H1 (cell line): ENCODE results near the gene GPRC6A. TPM values are rescaled to one million over a fixed set of nuclear protein-coding genes. Genes with fewer than 3 reads are reported as not detected.

Experiments
- CTCF ChIA-PET: fragments of 300-600 bp; sonication (Branson Sonifier 250); formaldehyde crosslinking; loops from one replicate; lab custom pipeline; 2021; ENCODE audit not compliant: partially characterized antibody; lab: Charles Lee
- POLR2A ChIA-PET: fragments of 300-600 bp; sonication (Branson Sonifier 250); formaldehyde crosslinking; loops from one replicate; lab custom pipeline; 2021; ENCODE audit warnings: inconsistent platforms; ENCODE audit not compliant: partially characterized antibody; lab: Charles Lee
- DNase-seq, 2 experiments: peaks; one replicate each; pipeline versions ENCODE4 v3.0.0 to v3.0.0-alpha.2; 2010 to 2022; ENCODE audit warnings: low spot score in 2 of 2, low read depth in 1 of 2, mixed read lengths in 1 of 2
- FAIRE-seq: peaks from 2 replicates; lab custom pipeline; 2011; peaks lifted over from hg19 to GRCh38; lab: Jason Lieb, UNC
- H2AFZ ChIP-seq: 2 replicates; pipeline ENCODE4 v1.8.1; 2012; ENCODE audit warnings: low read length, inconsistent platforms
- H2AK5ac ChIP-seq: 2 replicates; pipeline ENCODE4 v1.6.1; 2013; ENCODE audit warnings: low read depth, low read length
- H2BK120ac ChIP-seq: replicated peaks from 2 replicates; pipeline ENCODE3; 2013; ENCODE audit warnings: low read depth, low read length, inconsistent platforms
- H2BK12ac ChIP-seq: 2 replicates; pipeline ENCODE4 v1.6.1; 2013; ENCODE audit warnings: low read depth, low read length
- H2BK15ac ChIP-seq: 2 replicates; pipeline ENCODE4 v1.6.1; 2013; ENCODE audit warnings: low read length
- H2BK20ac ChIP-seq: 2 replicates; pipeline ENCODE4 v1.6.1; 2013; ENCODE audit warnings: low read length
- H2BK5ac ChIP-seq: 2 replicates; pipeline ENCODE4 v1.6.1; 2013; ENCODE audit warnings: low read depth, low read length
- H3K14ac ChIP-seq: 2 replicates; pipeline ENCODE4 v1.6.1; 2013; ENCODE audit warnings: inconsistent platforms; ENCODE audit not compliant: insufficient read length
- H3K18ac ChIP-seq: 2 replicates; pipeline ENCODE4 v1.6.1; 2013; ENCODE audit warnings: low read length; ENCODE audit errors: extremely low read depth
- H3K23ac ChIP-seq: 2 replicates; pipeline ENCODE4 v1.6.1; 2013; ENCODE audit warnings: inconsistent platforms; ENCODE audit not compliant: insufficient read length
- H3K23me2 ChIP-seq: 2 replicates; pipeline ENCODE4 v1.6.1; 2013; ENCODE audit warnings: low read depth, low read length
- H3K27ac ChIP-seq: 2 replicates; pipeline ENCODE4 v1.6.1; 2011; ENCODE audit warnings: low read depth, low read length, inconsistent platforms
- H3K27me3 ChIP-seq, 4 experiments: replicated peaks in 1 of 4; 1 replicate in 1 of 4; 2 replicates in 3 of 4; pipeline versions ENCODE4 v1.6.1 to v1.8.1; 2011 to 2013; ENCODE audit warnings: low read length in 3 of 4, mild to moderate bottlenecking in 3 of 4, inconsistent platforms in 2 of 4, mixed read lengths in 2 of 4, moderate library complexity in 1 of 4; ENCODE audit not compliant: control insufficient read depth in 3 of 4, insufficient read depth in 3 of 4; ENCODE audit errors: extremely low read depth in 1 of 4
- H3K36me3 ChIP-seq, 4 experiments: 2 replicates each; pipeline versions ENCODE4 v1.6.1 to v1.8.1; 2011 to 2013; ENCODE audit warnings: mild to moderate bottlenecking in 4 of 4, low read length in 3 of 4, moderate library complexity in 2 of 4, control low read depth in 1 of 4, inconsistent platforms in 1 of 4; ENCODE audit not compliant: insufficient read depth in 4 of 4, control insufficient read depth in 2 of 4
- H3K4ac ChIP-seq: replicated peaks from 2 replicates; pipeline ENCODE3; 2013; ENCODE audit warnings: low read length, low read depth, mixed read lengths, inconsistent platforms; ENCODE audit not compliant: insufficient read length
- H3K4me1 ChIP-seq, 4 experiments: replicated peaks in 1 of 4; 1 replicate in 1 of 4; 2 replicates in 3 of 4; pipeline versions ENCODE4 v1.6.1 to v1.8.1; 2011 to 2013; ENCODE audit warnings: low read length in 3 of 4, inconsistent platforms in 2 of 4, mixed read lengths in 1 of 4; ENCODE audit not compliant: insufficient read depth in 4 of 4, control insufficient read depth in 3 of 4
- H3K4me2 ChIP-seq, 2 experiments: 2 replicates each; pipeline versions ENCODE4 v1.6.1 to v1.8.1; 2011 to 2013; ENCODE audit warnings: low read depth in 2 of 2, low read length in 2 of 2, control low read depth in 1 of 2, inconsistent platforms in 1 of 2, mild to moderate bottlenecking in 1 of 2; ENCODE audit not compliant: insufficient read depth in 1 of 2
- H3K4me3 ChIP-seq, 4 experiments: fragments of 200-600, 300-600 bp in 1 of 4; sonication (generic), shearing (Covaris generic), sonication (Bioruptor Twin) in 1 of 4; 2 replicates each; pipeline versions ENCODE4 v1.5.1 to v1.8.1; 2011 to 2016; ENCODE audit warnings: low read length in 4 of 4, low read depth in 3 of 4, control low read depth in 2 of 4, inconsistent platforms in 2 of 4, mild to moderate bottlenecking in 2 of 4, mixed read lengths in 1 of 4, moderate library complexity in 1 of 4; ENCODE audit not compliant: insufficient read depth in 2 of 4; ENCODE audit errors: extremely low read depth in 1 of 4
- H3K56ac ChIP-seq: replicated peaks from 2 replicates; pipeline ENCODE3; 2013; ENCODE audit warnings: low read depth, mild to moderate bottlenecking, mixed read lengths, low read length, inconsistent platforms; ENCODE audit not compliant: insufficient read length
- H3K79me1 ChIP-seq: 2 replicates; pipeline ENCODE4 v1.6.1; 2013; ENCODE audit warnings: low read depth, low read length, control low read depth
- H3K79me2 ChIP-seq, 2 experiments: 2 replicates each; pipeline versions ENCODE4 v1.6.1 to v1.8.1; 2012 to 2013; ENCODE audit warnings: low read length in 2 of 2, mild to moderate bottlenecking in 2 of 2, inconsistent platforms in 1 of 2; ENCODE audit not compliant: insufficient read depth in 2 of 2, control insufficient read depth in 1 of 2
- H3K9ac ChIP-seq, 4 experiments: replicated peaks in 1 of 4; 1 replicate in 1 of 4; 2 replicates in 3 of 4; pipeline versions ENCODE4 v1.6.1 to v1.8.1; 2011 to 2013; ENCODE audit warnings: low read depth in 3 of 4, low read length in 3 of 4, control low read depth in 2 of 4, mild to moderate bottlenecking in 2 of 4, moderate library complexity in 2 of 4, inconsistent platforms in 1 of 4; ENCODE audit errors: extremely low read depth in 1 of 4
- H3K9me3 ChIP-seq, 2 experiments: 2 replicates each; pipeline versions ENCODE4 v1.6.1 to v1.8.1; 2012 to 2013; ENCODE audit warnings: mild to moderate bottlenecking in 2 of 2, moderate library complexity in 2 of 2, control low read depth in 1 of 2, inconsistent platforms in 1 of 2, low read depth in 1 of 2, low read length in 1 of 2, mixed read lengths in 1 of 2; ENCODE audit not compliant: insufficient read depth in 2 of 2
- H4K20me1 ChIP-seq, 2 experiments: replicated peaks in 1 of 2; 2 replicates each; pipeline versions ENCODE3 to v1.8.1; 2011 to 2013; ENCODE audit warnings: inconsistent platforms in 2 of 2, low read length in 2 of 2, mild to moderate bottlenecking in 1 of 2; ENCODE audit not compliant: insufficient read depth in 2 of 2, control insufficient read depth in 1 of 2
- H4K5ac ChIP-seq: 2 replicates; pipeline ENCODE4 v1.6.1; 2013; ENCODE audit warnings: low read length, low read depth, mixed read lengths, inconsistent platforms; ENCODE audit not compliant: insufficient read length
- H4K8ac ChIP-seq: 2 replicates; pipeline ENCODE4 v1.8.0; 2013; ENCODE audit warnings: mild to moderate bottlenecking, moderate library complexity, low read length, inconsistent platforms; ENCODE audit not compliant: insufficient read depth; ENCODE audit errors: extremely low read depth
- H4K91ac ChIP-seq: replicated peaks from 2 replicates; pipeline ENCODE3; 2013; ENCODE audit warnings: low read length, mixed read lengths, inconsistent platforms; ENCODE audit not compliant: insufficient read length
- BCL11A ChIP-seq, 2 experiments: IDR thresholded peaks; one replicate each; pipeline ENCODE4 v1.6.1; 2011; ENCODE audit warnings: low read depth in 2 of 2, low read length in 2 of 2, mild to moderate bottlenecking in 2 of 2
- CEBPB ChIP-seq: IDR thresholded peaks from 2 replicates; pipeline ENCODE4 v1.6.1; 2012; ENCODE audit warnings: low read depth, low read length
- KDM5A ChIP-seq: fragments of 200-600 bp; IDR thresholded peaks from 2 replicates; pipeline ENCODE4 v1.7.1; 2012; ENCODE audit warnings: mild to moderate bottlenecking, low read length, inconsistent platforms, mixed read lengths
- polyA plus RNA-seq, 7 experiments: library from polyadenylated mRNA; depleted of rRNA in 3 of 7; stranded (reverse) in 5 of 7; unstranded in 2 of 7; fragments of >200 nt in 5 of 7; fragments of 200-250 nt in 2 of 7; gene quantifications; 1 replicate in 5 of 7; 2 replicates in 1 of 7; 4 replicates in 1 of 7; pipeline versions ENCODE4 v1.2.1 to v1.2.3, GENCODE V29; 2011 to 2013; ENCODE audit warnings: missing spikeins in 2 of 7, mixed read lengths in 2 of 7
- total RNA-seq: library from RNA; stranded (reverse); fragmentation: NEBNext Ultra II Directional; extraction: Animal tissue kit (Norgen Biotek cat#: 25700); gene quantifications from 2 replicates; pipeline ENCODE4 v1.2.1, GENCODE V29; 2021

The GPRC6A gene
- total and polyA plus RNA-seq, 2 of the 8 experiments (the other 6 are each of a cell fraction or from before 2014, with no cell fraction given) = 0.09 to 0.22 TPM

- H2BK20ac ChIP-seq = no peak overlapping the region
- no peak for FAIRE-seq
- no peak overlapping the region for H3K4me3 ChIP-seq
- H2BK5ac ChIP-seq = no peak overlapping the region
- no peak overlapping the region for H3K18ac ChIP-seq
- ChIA-PET POLR2A (interaction anchor here (0.6 kb wide), 1 partner anchor 1361 kb away, joined by 3 read pairs; no protein-coding TSS in a partner anchor), CTCF (interaction anchor here (1.3 to 1.6 kb wide), 2 partner anchors 10 to 111 kb away, joined by 5 read pairs; no protein-coding TSS in a partner anchor)
- H3K27me3 ChIP-seq = no peaks in the 10 kb centered on the region
- no peak overlapping the region for H2BK120ac ChIP-seq
- no peak overlapping the region for H3K27ac ChIP-seq
- H2BK12ac ChIP-seq = no peak overlapping the region
- no peak overlapping the region for H3K23ac ChIP-seq
- peaks cover 6 to 16% of the 10 kb centered on the region in 2 experiments; a peak in 3 of 4 replicates for H3K9me3 ChIP-seq
- H3K56ac ChIP-seq = no peak overlapping the region
- H4K8ac ChIP-seq = no peak overlapping the region
- no peak overlapping the region for H2AFZ ChIP-seq
- no peaks in the 10 kb centered on the region for H3K23me2 ChIP-seq
- no peaks in the 10 kb centered on the region for H3K4me1 ChIP-seq
- DNase-seq = no peak
- H3K14ac ChIP-seq = no peak overlapping the region
- no peak overlapping the region for H3K4me2 ChIP-seq
- no peak overlapping the region for H4K91ac ChIP-seq
- no peak overlapping the region for H3K9ac ChIP-seq
- H3K79me1 ChIP-seq = no peaks in the 10 kb centered on the region
- no peak overlapping the region for H3K4ac ChIP-seq
- no peak overlapping the region for H2AK5ac ChIP-seq
- H4K20me1 ChIP-seq = no peaks in the 10 kb centered on the region
- H2BK15ac ChIP-seq = no peak overlapping the region
- H3K36me3 ChIP-seq = no peaks in the 10 kb centered on the region
- H4K5ac ChIP-seq = no peak overlapping the region
- no peaks in the 10 kb centered on the region for H3K79me2 ChIP-seq
- TF ChIP-seq KDM5A = no peak
- no peak for TF ChIP-seq CEBPB
- no peak for TF ChIP-seq BCL11A (IDR thresholded peaks at IDR 0.05; ENCODE audit: low read depth in 2 of 2, low read length in 2 of 2)
Observed at GRCh38 chr6:116858060-116858459, 29.2 kb upstream of the GPRC6A start.
